Glomerular visceral epithelial cell (primary cell): ENCODE data around the gene EIF1.
A peak's percentile ranks its signal among the peaks of the same experiment; 100 is the strongest.
"Not testable (repeated sequence)": the region's sequence is repeated elsewhere in the genome, so short reads cannot be mapped to it uniquely, and the experiment has no call there.

Experiments
- DNase-seq: peaks from one replicate; pipeline ENCODE4 v3.0.0-alpha.2; 2016; ENCODE audit errors: extremely low spot score

Gene EIF1

DNA sequence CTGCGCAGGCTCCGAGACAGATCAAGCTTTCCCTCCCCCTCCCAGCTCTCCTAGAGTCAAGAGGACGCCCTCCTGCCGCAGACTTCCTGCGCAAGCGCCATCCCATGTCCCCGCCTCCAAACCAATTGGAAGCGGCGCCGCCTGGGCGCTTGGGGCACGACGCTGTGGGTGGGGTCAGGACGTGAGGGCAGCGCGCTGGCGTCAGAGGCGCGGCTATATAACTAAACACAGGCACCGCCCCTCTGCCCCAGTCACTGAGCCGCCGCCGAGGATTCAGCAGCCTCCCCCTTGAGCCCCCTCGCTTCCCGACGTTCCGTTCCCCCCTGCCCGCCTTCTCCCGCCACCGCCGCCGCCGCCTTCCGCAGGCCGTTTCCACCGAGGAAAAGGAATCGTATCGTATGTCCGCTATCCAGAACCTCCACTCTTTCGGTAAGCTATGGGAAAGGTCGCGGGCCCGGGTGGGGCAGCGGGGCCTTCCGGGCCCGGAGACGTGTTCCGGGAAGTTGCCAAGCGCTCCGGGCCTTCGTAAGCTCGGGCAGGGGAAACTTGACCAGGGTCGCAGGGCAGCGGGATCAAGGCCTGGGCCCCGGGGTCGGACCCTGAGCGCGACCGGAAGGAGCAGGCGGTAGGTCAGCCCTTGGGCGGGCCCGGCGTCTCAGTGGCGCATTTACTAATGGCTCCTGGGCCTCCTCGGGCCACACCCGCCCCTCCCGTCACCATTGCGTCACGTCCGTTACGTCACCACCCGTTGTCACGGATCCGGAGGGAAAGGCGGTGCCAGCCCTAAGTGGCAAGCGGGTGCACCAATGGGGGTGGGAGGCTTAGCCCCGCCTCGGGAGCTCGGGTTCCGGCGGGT is at the start of gene EIF1:
Gene EIF1 (plus strand): TSS at position 245 of the 856 bp plus-strand sequence. CDS start 154 bp downstream, at position 399.
- peak; percentile 100 for DNase-seq

DNA sequence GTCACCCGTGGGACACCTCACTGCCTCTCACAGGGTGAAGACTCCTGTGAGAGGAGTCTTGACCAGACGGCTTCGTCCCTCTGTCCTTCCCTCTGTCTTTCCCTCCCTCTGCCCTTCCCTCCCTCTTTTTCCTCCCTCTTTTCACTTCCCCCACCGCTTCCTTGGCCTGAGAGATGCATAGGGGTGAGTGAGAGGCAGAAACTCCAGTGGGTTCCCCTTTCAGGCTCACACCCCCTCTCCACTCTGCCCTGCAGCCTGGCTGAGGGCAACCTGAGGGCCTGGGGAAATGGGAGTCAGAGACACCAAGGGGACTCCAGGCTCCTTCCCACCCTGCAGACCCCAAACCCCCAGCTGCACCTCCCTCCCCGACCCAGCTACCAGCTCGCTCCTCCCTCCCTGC is 49.7 kb upstream of the EIF1 start:
- DNase-seq = no peak

DNA sequence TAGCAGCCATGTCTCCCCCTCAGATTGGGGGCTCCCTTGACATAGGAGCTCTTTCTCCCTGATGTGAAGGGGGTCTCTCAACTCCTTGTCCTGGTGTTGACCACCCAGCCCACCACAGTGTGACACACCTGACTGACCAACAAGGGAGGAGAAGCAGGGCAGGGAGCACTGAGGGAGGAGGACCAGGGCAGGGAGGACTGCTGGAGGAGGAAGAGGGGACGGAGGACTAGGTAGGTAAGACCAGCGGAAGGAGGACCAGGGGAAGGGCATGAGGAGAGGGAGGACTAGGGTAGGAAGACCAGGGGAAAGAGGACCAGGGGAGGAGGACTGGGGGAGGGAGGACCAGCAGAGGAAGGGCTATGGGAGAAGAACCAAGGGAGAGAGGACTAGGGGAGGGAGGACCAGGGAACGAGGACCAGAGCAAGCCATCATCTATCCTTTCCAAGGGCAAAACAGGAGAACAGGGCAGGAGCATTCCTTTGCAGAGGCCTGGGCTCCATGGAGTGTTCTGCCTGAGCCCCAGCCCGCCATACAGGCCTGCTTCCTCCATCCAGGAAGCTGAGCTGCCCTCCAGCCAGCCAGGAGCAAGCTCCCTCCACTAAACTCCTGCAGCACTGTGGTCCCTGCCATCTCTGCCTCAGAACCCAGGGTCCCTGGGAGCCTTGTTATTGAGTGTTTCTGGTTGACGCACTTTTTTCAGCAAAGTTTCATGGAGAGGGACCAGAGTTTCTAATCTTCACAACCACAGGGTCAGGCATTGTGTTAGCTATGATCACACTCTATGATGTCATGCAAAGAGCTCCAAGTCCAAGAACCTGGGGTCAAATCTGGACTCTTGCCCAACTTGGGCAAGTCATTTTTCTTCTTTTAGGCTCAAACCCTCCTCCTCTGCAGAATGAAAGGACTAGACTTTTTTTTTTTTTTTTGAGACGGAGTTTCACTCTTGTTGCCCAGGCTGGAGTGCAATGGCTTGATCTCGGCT is 48.9 kb upstream of the EIF1 start:
- no peak for DNase-seq

- not testable (repeated sequence) for DNase-seq
These were observed 48.1 kb upstream of the EIF1 start for GRCh38 chr17:41640596-41640995.

DNA sequence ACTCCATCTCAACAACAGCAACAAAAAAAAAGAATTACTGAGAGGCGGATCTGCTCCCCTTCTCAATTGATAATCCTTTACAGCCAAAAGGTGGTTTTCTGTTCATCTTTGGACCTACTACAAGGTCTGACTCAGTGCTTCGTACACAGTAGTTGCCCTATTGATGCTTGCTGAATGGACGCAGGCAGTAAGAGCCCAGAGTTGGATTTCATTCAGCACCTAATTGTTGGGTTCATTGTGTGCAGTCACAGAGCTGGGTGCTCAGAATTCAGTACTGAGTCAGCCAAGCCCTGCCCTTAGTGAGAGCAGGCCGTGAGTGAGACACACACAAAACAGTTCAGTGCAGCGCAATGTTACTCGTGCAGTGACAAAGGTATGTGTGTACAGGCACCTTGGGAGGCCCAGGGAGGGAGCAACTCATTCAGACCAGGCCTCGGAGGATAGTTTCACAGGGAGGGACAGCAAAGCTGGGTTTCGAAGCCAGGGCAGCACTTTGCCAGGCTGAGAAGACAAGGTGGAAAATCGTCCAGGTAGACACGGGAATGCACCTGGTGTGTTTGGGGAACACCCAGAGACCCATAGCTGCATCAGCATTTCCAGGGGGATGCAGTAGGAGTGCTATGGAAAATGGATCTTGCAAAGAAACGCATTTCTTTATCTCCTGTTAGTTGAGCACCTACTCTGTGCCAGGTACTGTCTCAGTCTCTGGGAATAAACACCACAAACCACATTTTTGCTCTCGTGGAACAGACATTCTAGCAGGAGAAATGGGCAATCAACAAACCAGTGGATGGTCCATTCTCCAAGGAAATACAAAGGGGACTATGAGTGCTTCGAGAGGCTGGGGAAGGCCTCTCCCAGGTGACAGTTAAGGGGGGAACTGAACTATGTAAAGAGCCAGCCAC is 46.2 kb upstream of the EIF1 start:
- DNase-seq = no peak

DNA sequence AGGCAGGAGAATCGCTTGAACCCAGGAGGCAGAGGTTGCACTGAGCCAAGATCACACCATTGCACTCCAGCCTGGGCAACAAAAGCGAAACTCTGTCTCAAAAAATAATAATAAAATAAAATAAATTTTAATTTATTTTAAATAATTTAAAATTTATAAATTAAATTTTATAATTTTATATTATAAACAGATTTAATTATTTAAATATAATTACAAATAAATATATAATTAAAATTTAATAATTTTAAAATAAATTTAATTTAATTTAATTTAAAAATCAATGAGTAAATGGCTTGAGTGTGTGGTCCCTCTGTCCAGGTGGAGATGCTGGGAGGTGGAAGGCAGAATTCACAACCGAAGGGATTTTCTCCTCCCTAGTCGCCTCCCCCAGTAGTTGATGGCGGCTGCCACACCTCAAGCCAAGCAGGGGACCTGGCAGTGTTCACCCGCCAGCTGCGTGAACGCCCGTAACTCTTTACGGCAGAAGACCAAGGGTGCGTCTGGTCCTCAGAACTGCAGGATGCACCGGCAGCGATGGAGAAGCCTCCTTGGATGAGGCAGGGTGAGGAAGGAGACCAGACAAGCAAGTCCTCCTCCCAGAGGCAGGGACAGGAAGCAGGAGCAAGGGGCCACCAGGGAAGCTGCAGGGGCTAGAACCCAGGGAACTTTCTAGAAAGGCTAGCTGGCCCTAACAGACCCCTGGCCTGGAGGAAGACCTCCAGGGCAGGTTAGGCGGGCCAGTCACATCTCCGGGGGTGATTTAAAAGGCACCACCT is 41.5 kb upstream of the EIF1 start:
- no peak for DNase-seq

GRCh38 chr17:41647940-41648410 is 40.7 kb upstream of the EIF1 start:
- DNase-seq = peak; percentile 80

GRCh38 chr17:41648411-41649195 is 40.1 kb upstream of the EIF1 start:
- DNase-seq = peak; percentile 84

GRCh38 chr17:41649923-41650519 is 38.7 kb upstream of the EIF1 start:
- DNase-seq = no peak

DNA sequence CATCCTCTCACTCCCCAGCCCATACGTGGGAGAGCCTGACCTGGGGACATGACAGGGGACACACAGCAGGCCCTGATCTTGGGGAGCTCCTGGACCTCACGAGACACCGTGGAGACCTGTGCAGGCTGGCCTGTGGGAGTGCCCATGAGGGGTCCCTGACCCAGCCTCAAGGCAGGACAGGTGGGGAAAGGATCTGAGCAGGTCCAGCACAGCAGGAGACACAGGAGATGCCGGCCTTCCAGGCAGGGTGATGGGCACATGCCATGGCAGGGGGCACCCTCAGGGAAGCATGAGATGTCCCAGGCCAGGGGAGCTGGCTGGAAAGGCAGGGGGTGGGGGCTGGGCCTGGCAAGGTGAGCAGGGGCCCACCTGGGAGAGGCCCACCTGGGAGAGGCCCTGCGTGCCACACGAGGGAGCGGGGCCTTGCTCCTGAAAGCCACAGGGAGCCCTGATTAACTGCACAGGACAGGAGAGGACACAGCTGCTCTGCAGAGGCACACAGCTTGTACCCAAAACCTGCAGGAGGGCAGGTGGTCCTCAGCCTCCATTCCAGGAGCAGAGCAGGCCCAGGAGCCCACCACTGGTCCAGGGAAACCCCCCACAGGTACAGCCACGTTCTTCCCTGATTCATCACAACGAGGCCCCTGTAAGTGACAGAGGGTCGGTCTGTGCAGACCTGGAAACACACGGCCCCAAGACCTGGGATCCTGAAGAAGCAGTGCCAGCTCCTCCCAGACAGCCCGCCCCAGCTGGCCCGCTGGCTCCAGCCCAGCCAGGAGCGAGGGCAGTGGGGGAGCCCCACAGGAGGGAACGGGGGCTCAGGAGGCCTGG is 37.7 kb upstream of the EIF1 start:
- no peak for DNase-seq

- DNase-seq = no peak
These were observed 36.8 kb upstream of the EIF1 start for GRCh38 chr17:41651625-41652460.

GRCh38 chr17:41652461-41652970 is 36.2 kb upstream of the EIF1 start:
- no peak for DNase-seq

DNA sequence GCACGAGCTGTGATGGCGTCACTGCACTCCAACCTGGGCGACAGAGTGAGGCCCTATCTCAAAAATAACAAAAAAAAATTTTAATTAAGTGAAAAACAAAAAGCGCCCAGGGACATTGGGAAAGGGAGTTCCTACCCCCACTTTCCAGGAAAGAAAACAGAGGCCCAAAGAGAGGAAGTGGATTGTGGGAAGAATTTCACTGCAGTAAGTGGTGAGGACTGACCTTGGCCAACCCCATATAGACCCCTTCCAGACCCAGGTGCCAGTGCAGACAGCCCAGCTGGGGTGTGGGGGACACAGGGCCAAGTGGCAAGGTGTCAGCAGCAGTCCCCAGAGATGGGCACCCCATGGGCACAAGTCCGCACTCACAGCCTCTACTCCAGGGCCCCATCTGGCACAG is 35.3 kb upstream of the EIF1 start:
- no peak for DNase-seq

DNA sequence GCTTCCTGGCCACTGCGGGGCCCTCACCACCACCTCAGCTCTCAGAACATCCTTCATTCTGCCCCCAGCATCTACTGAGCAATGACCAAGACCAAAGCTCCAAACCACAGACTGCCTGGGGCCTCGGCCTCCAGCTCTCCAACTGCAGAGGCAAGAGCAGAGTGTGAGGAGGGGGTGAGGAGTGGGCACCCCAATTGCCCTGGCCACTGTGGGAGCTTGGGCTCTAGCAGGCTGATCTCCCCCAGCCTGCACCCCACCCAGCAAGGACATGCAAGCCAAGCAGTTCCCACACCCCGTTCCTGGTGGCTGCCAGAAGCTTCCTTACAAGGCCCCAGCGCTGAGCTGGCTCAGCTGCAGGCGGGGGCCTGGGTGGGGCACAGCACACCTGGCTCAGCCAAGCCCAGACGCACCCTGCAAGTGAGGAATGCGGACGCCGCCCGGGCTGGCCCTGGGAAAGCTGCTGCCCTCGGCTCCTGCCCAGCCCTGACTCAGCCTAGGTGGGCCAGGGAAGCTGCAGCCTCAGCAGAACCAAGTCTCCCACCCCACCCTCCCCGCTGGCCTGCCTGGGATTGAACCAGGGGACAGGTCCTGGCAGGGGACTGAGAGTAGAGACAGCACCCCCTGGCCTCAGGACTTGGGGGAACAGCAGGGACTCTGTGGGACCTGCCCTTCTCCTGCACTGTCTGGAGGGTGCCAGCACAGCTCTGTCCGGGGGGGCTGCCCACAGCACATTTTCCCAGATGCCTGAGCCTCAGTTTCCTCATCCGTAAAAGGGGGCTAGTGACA is 34.6 kb upstream of the EIF1 start:
- no peak for DNase-seq

DNA sequence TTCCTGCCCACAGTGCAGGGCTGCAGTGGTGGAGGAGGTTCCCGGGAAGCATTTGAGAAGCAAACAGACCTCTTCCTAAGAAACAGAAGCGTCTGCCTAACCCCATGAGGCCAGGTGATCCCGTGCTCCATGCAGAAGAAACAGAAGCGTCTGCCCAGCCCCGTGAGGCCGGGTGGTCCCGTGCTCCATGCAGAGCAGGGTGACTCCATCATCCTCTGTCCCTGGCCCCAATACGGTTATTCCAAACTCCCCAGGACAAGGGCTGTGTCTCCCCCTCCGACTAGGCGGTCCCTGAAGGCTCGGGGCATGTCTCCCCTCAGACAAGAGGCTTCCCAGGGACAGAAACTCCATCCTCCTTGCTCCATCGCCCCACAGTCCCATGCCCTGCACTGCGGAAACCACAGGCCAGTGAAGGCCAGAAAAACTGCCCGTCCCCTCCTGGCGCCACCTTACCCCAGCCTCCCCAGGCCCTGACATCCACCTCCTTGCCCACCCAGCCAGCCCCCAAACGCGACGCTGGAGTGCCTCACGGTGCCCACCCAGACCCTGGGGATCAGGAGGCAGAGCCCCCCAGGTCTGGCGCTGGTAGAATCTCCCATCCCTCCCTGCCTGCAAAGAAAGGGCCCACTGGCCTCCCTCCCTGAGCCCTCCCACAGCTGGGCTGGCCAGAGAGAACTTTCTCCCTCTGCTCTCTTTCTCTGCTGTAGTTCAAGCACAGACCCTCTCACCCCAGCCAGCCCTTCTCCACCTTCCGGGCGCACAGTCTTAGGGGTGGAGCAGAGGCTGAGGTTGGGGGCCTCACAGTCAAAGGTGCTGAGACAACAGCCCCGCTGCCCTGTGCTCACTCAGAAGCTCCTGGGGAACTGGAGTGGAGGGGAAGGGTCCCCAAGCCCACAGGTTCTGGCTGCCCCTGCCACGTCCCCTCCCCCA is 33.7 kb upstream of the EIF1 start:
- no peak for DNase-seq
